HepG2 (cell line): ENCODE data around the gene ATP5F1A. TPM values are rescaled to one million over a fixed set of nuclear protein-coding genes. Genes with fewer than 3 reads are reported as not detected.

Experiments
- ARNT ChIP-seq: fragments of 450-650 bp; IDR thresholded peaks from 2 replicates; pipeline ENCODE4 v1.6.1; 2017
- CC2D1A ChIP-seq: sonication (generic); formaldehyde crosslinking; IDR thresholded peaks from 2 replicates; pipeline ENCODE4 v1.8.1; 2023; ENCODE audit warnings: mild to moderate bottlenecking, missing genetic modification reagents
- HMGXB3 ChIP-seq: sonication (generic); formaldehyde crosslinking; IDR thresholded peaks from 2 replicates; pipeline ENCODE4 v1.4.0; 2020; ENCODE audit warnings: missing genetic modification reagents, borderline replicate concordance
- HNF4A ChIP-seq: sonication (generic); formaldehyde crosslinking; IDR thresholded peaks from 2 replicates; pipeline ENCODE4 v1.4.0; 2020; ENCODE audit warnings: missing genetic modification reagents
- HNF4G ChIP-seq, 2 experiments: sonication (generic) in 1 of 2; formaldehyde crosslinking in 1 of 2; IDR thresholded peaks; 2 replicates each; pipeline versions ENCODE4 v1.4.0 to v1.6.1; 2011 to 2020; ENCODE audit warnings: borderline replicate concordance in 2 of 2, low read depth in 2 of 2, mild to moderate bottlenecking in 2 of 2, low read length in 1 of 2, missing genetic modification reagents in 1 of 2, moderate library complexity in 1 of 2
- KLF12 ChIP-seq: sonication (generic); formaldehyde crosslinking; IDR thresholded peaks from 2 replicates; pipeline ENCODE4 v1.4.0; 2020; ENCODE audit warnings: missing genetic modification reagents, borderline replicate concordance
- NCOA2 ChIP-seq: sonication (generic); formaldehyde crosslinking; IDR thresholded peaks from 2 replicates; pipeline ENCODE4 v1.8.0; 2022; ENCODE audit warnings: inconsistent platforms
- NFE2L1 ChIP-seq: sonication (generic); formaldehyde crosslinking; IDR thresholded peaks from 2 replicates; pipeline ENCODE4 v1.4.0; 2020; ENCODE audit warnings: missing genetic modification reagents, mild to moderate bottlenecking, borderline replicate concordance
- SMARCC2 ChIP-seq: fragments of 450-650 bp; IDR thresholded peaks from 2 replicates; pipeline ENCODE4 v1.6.1; 2017; ENCODE audit warnings: antibody characterized with exemption, mild to moderate bottlenecking
- SRF ChIP-seq: IDR thresholded peaks from 2 replicates; pipeline ENCODE4 v1.6.1; 2011; ENCODE audit warnings: mild to moderate bottlenecking, low read depth, low read length, moderate library complexity
- ZBTB7A ChIP-seq: sonication (generic); formaldehyde crosslinking; IDR thresholded peaks from 2 replicates; pipeline ENCODE4 v1.8.0; 2022; ENCODE audit warnings: mild to moderate bottlenecking, missing genetic modification reagents
- ZEB1 ChIP-seq: IDR thresholded peaks from 2 replicates; pipeline ENCODE4 v1.6.1; 2012; ENCODE audit warnings: mild to moderate bottlenecking, low read depth, inconsistent platforms; ENCODE audit not compliant: insufficient replicate concordance
- ZNF225 ChIP-seq: sonication (generic); formaldehyde crosslinking; IDR thresholded peaks from 2 replicates; pipeline ENCODE4 v1.4.0; 2020; ENCODE audit warnings: mild to moderate bottlenecking, missing genetic modification reagents
- ZNF44 ChIP-seq: sonication (generic); formaldehyde crosslinking; IDR thresholded peaks from 2 replicates; pipeline ENCODE4 v1.5.1; 2020; ENCODE audit warnings: mild to moderate bottlenecking, missing genetic modification reagents
- ZNF484 ChIP-seq: sonication (generic); formaldehyde crosslinking; IDR thresholded peaks from 2 replicates; pipeline ENCODE4 v1.5.1; 2020; ENCODE audit warnings: mild to moderate bottlenecking, low read depth, missing genetic modification reagents, borderline replicate concordance
- ZNF570 ChIP-seq: sonication (generic); formaldehyde crosslinking; IDR thresholded peaks from 2 replicates; pipeline ENCODE4 v1.4.0; 2020; ENCODE audit warnings: mild to moderate bottlenecking, missing genetic modification reagents, borderline replicate concordance
- ZNF792 ChIP-seq: IDR thresholded peaks from 2 replicates; pipeline ENCODE4 v1.6.1; 2016
- polyA plus RNA-seq, 8 experiments: library from polyadenylated mRNA; depleted of rRNA in 3 of 8; stranded (reverse) in 7 of 8; unstranded in 1 of 8; fragments of >200 nt; fragmentation: Illumina TruSeq in 4 of 8; extraction: Trizol in 4 of 8; gene quantifications; 2 replicates each; pipeline versions ENCODE4 v1.2.1 to v1.2.3, GENCODE V29; 2011 to 2016; ENCODE audit warnings: low read depth in 4 of 8, missing spikeins in 1 of 8, mixed read lengths in 1 of 8; ENCODE audit not compliant: insufficient read depth in 1 of 8
- total RNA-seq, 5 experiments: library from RNA; depleted of rRNA; stranded (reverse); fragments of >200 nt; fragmentation: Illumina TruSeq; extraction: Trizol; gene quantifications; 2 replicates each; pipeline ENCODE4 v1.2.3, GENCODE V29; 2016; ENCODE audit warnings: low read depth in 1 of 5
- TF ChIP-seq, protein P1 (sequence below), 2 experiments: fragments of 450-650 bp in 1 of 2; sonication (generic) in 1 of 2; formaldehyde crosslinking; IDR thresholded peaks; 2 replicates each; pipeline versions ENCODE4 v1.5.0 to v1.8.0; 2020 to 2022; ENCODE audit warnings: mild to moderate bottlenecking in 1 of 2, missing genetic modification reagents in 1 of 2
- TF ChIP-seq, protein P2 (sequence below): sonication (generic); formaldehyde crosslinking; conservative IDR thresholded peaks from 2 replicates; pipeline ENCODE4 v1.8.1; 2023; ENCODE audit warnings: missing genetic modification reagents
- TF ChIP-seq, protein P3 (sequence below): sonication (generic); formaldehyde crosslinking; IDR thresholded peaks from 2 replicates; pipeline ENCODE4 v1.5.0; 2020; ENCODE audit warnings: mild to moderate bottlenecking, missing genetic modification reagents
- TF ChIP-seq, protein P4 (sequence below): IDR thresholded peaks from 2 replicates; pipeline ENCODE4 v1.6.1; 2016; ENCODE audit warnings: control low read depth

The ATP5F1A gene
- total and polyA plus RNA-seq, 2 of the 13 experiments (the other 11 are each of a cell fraction or from before 2014, with no cell fraction given): 459 to 922 TPM

DNA sequence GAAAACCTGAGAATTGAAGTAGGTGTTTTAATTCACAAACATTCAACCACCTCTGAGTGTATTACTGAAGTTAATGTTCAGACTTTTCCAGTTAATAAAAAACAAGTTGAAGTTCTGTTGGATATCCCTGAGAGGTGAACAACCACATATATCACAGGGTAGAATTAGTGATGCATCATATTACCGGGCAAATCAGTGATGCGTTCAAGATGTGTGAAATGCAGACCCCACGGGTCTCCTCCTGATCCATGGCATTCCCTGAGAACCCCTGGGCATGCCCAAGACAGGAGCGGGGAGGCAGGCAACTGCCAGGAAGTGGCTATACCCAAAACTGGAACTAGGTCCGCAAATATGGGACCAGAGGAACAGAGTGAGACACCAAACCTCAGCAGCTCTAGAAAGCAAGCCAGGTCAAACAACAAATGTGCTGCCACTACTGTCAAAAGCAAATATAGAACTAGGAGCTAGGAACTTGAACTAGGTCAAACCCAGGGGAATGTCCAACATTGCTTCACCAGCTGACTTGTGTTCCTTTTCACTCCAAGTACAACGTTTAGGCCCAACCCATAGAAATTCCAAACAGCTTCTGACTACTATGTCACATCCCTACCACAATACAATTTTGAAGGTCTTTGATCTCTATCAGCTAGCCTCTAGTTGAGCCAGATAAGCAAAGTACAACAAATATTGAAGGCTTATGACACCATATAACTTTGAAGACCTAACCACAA, 46.2 kb downstream of the ATP5F1A start (continued):
- TF ChIP-seq, protein P1, sequence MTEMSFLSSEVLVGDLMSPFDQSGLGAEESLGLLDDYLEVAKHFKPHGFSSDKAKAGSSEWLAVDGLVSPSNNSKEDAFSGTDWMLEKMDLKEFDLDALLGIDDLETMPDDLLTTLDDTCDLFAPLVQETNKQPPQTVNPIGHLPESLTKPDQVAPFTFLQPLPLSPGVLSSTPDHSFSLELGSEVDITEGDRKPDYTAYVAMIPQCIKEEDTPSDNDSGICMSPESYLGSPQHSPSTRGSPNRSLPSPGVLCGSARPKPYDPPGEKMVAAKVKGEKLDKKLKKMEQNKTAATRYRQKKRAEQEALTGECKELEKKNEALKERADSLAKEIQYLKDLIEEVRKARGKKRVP (CRISPR knock-in tag; IDR thresholded peaks at IDR 0.05): 0 out of 4 replicates have a peak, but pooled peaks of 1 of the 2 experiments have one; percentile 36
- TF ChIP-seq NFE2L1 (no peak), HMGXB3 (CRISPR knock-in tag) (no peak), ZNF225 (CRISPR knock-in tag) (no peak), KLF12 (CRISPR knock-in tag) (no peak), HNF4G (IDR thresholded peaks at IDR 0.05; ENCODE audit: borderline replicate concordance, low read depth, low read length) (peak; percentile 60; the same call in 1 of the 2 replicates), HNF4G (CRISPR knock-in tag; IDR thresholded peaks at IDR 0.05; ENCODE audit: borderline replicate concordance, low read depth) (no peak), ARNT (no peak), CC2D1A (CRISPR knock-in tag) (no peak), ZNF792 (peak; percentile 54; the same call in 1 of the 2 replicates), ZNF570 (no peak), ZNF44 (CRISPR knock-in tag) (no peak), ZNF484 (CRISPR knock-in tag) (no peak), HNF4A (CRISPR knock-in tag) (peak; percentile 80), ZBTB7A (CRISPR knock-in tag) (no peak), SMARCC2 (no peak), SRF (no peak), ZEB1 (no peak), NCOA2 (peak; percentile 69)
- TF ChIP-seq, protein P2, sequence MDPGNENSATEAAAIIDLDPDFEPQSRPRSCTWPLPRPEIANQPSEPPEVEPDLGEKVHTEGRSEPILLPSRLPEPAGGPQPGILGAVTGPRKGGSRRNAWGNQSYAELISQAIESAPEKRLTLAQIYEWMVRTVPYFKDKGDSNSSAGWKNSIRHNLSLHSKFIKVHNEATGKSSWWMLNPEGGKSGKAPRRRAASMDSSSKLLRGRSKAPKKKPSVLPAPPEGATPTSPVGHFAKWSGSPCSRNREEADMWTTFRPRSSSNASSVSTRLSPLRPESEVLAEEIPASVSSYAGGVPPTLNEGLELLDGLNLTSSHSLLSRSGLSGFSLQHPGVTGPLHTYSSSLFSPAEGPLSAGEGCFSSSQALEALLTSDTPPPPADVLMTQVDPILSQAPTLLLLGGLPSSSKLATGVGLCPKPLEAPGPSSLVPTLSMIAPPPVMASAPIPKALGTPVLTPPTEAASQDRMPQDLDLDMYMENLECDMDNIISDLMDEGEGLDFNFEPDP (CRISPR knock-in tag): no peak
- TF ChIP-seq, protein P3, sequence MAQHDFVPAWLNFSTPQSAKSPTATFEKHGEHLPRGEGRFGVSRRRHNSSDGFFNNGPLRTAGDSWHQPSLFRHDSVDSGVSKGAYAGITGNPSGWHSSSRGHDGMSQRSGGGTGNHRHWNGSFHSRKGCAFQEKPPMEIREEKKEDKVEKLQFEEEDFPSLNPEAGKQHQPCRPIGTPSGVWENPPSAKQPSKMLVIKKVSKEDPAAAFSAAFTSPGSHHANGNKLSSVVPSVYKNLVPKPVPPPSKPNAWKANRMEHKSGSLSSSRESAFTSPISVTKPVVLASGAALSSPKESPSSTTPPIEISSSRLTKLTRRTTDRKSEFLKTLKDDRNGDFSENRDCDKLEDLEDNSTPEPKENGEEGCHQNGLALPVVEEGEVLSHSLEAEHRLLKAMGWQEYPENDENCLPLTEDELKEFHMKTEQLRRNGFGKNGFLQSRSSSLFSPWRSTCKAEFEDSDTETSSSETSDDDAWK (CRISPR knock-in tag): no peak
- TF ChIP-seq, protein P4, sequence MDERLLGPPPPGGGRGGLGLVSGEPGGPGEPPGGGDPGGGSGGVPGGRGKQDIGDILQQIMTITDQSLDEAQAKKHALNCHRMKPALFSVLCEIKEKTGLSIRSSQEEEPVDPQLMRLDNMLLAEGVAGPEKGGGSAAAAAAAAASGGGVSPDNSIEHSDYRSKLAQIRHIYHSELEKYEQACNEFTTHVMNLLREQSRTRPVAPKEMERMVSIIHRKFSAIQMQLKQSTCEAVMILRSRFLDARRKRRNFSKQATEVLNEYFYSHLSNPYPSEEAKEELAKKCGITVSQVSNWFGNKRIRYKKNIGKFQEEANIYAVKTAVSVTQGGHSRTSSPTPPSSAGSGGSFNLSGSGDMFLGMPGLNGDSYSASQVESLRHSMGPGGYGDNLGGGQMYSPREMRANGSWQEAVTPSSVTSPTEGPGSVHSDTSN (CRISPR knock-in tag): no peak
